Stimulated activated CD8-positive, alpha-beta memory T cell treated with anti-CD3 and anti-CD28 coated beads, Interleukin-2, amount 100 ng/mL, for 48 hours (primary cell): ENCODE results near the gene CYP19A1.
A peak's percentile ranks its signal among the peaks of the same experiment; 100 is the strongest.
"Not testable (repeated sequence)": the region's sequence is repeated elsewhere in the genome, so short reads cannot be mapped to it uniquely, and the experiment has no call there.

Source experiments
- DNase-seq, 2 donors: peaks; one replicate each; pipeline ENCODE4 v3.0.0-alpha.2; 2020; ENCODE audit warnings: low read depth in 2 of 2

CYP19A1 gene

GRCh38 chr15:51212239-51212638 is 126.2 kb downstream of the CYP19A1 start:
- no peak for DNase-seq

GRCh38 chr15:51205050-51205975 is 133.1 kb downstream of the CYP19A1 start:
- DNase-seq: no peak

- DNase-seq: no peak
Measured at GRCh38 chr15:51203797-51204196, 134.6 kb downstream of the CYP19A1 start.

- no peak for DNase-seq
Measured at GRCh38 chr15:51202783-51203182, 135.6 kb downstream of the CYP19A1 start.

- DNase-seq: no peak
Measured at GRCh38 chr15:51201581-51201980, 136.8 kb downstream of the CYP19A1 start.

GRCh38 chr15:51200792-51201191 is 137.6 kb downstream of the CYP19A1 start:
- DNase-seq: no peak

GRCh38 chr15:51199541-51199940 is 138.9 kb downstream of the CYP19A1 start:
- no peak for DNase-seq

GRCh38 chr15:51198701-51199232 is 139.6 kb downstream of the CYP19A1 start:
- no peak for DNase-seq

GRCh38 chr15:51195459-51195858 is 142.9 kb downstream of the CYP19A1 start:
- no peak for DNase-seq

GRCh38 chr15:51193979-51194378 is 144.4 kb downstream of the CYP19A1 start:
- DNase-seq: no peak

- no peak for DNase-seq
Measured at GRCh38 chr15:51193526-51193925, 144.9 kb downstream of the CYP19A1 start.

GRCh38 chr15:51192521-51193280 is 145.7 kb downstream of the CYP19A1 start:
- peak; percentile 68 to 88 for DNase-seq

GRCh38 chr15:51191766-51192165 is 146.6 kb downstream of the CYP19A1 start:
- DNase-seq: no peak

GRCh38 chr15:51191072-51191670 is 147.2 kb downstream of the CYP19A1 start:
- DNase-seq: no peak

- no peak for DNase-seq
Measured at GRCh38 chr15:51190424-51191068, 147.8 kb downstream of the CYP19A1 start.

- no peak for DNase-seq
Measured at GRCh38 chr15:51189669-51190385, 148.6 kb downstream of the CYP19A1 start.

- not testable (repeated sequence) for DNase-seq
Measured at GRCh38 chr15:51188791-51189190, 149.6 kb downstream of the CYP19A1 start.

- no peak for DNase-seq
Measured at GRCh38 chr15:51186891-51187290, 151.5 kb downstream of the CYP19A1 start.

GRCh38 chr15:51186181-51186705 is 152.2 kb downstream of the CYP19A1 start:
- no peak for DNase-seq
